Inflammatory macrophage treated with lipopolysaccharide for 1 hour (primary cell): ENCODE data around the gene ZMAT3.
"Not testable (repeated sequence)": the region's sequence is repeated elsewhere in the genome, so short reads cannot be mapped to it uniquely, and the experiment has no call there.

Source experiments
- DNase-seq, 2 donors: peaks; one replicate each; pipeline ENCODE4 v3.0.0-alpha.2; 2020 to 2022

The ZMAT3 gene

GRCh38 chr3:179071323-179072099 is at the start of gene ZMAT3:
ZMAT3 (minus strand) TSS chr3:179071809; CDS start chr3:179067752, 4,057 bp downstream.
- DNase-seq, result peak; percentile 77 to 80

GRCh38 chr3:179116816-179117215 is 45.2 kb upstream of the ZMAT3 start:
- DNase-seq, result no peak

GRCh38 chr3:179115444-179115843 is 43.8 kb upstream of the ZMAT3 start:
- DNase-seq, result not testable (repeated sequence)

GRCh38 chr3:179113903-179114302 is 42.3 kb upstream of the ZMAT3 start:
- no peak for DNase-seq

GRCh38 chr3:179108086-179108485 is 36.5 kb upstream of the ZMAT3 start:
- DNase-seq, result no peak

GRCh38 chr3:179107617-179108016 is 36.0 kb upstream of the ZMAT3 start:
- no peak for DNase-seq

GRCh38 chr3:179105881-179106280 is 34.3 kb upstream of the ZMAT3 start:
- no peak for DNase-seq

- no peak for DNase-seq
Observed at GRCh38 chr3:179100652-179101051, 29.0 kb upstream of the ZMAT3 start.

- no peak for DNase-seq
Observed at GRCh38 chr3:179098388-179099077, 26.9 kb upstream of the ZMAT3 start.

GRCh38 chr3:179093807-179094206 is 22.2 kb upstream of the ZMAT3 start:
- no peak for DNase-seq

- no peak for DNase-seq
Observed at GRCh38 chr3:179091113-179091512, 19.5 kb upstream of the ZMAT3 start.

- DNase-seq, result no peak
Observed at GRCh38 chr3:179088306-179088705, 16.7 kb upstream of the ZMAT3 start.

- DNase-seq, result no peak
Observed at GRCh38 chr3:179083977-179084376, 12.4 kb upstream of the ZMAT3 start.

GRCh38 chr3:179082416-179082815 is 10.8 kb upstream of the ZMAT3 start:
- no peak for DNase-seq

- no peak for DNase-seq
Observed at GRCh38 chr3:179081885-179082284, 10.3 kb upstream of the ZMAT3 start.

- DNase-seq, result no peak
Observed at GRCh38 chr3:179079537-179079936, 7.9 kb upstream of the ZMAT3 start.

GRCh38 chr3:179076243-179077027 is 4.8 kb upstream of the ZMAT3 start:
- no peak for DNase-seq

GRCh38 chr3:179074656-179075055 is 3.0 kb upstream of the ZMAT3 start:
- DNase-seq, result no peak

- DNase-seq, result no peak
Observed at GRCh38 chr3:179073816-179074215, 2.2 kb upstream of the ZMAT3 start.

- peak in 1 of 2 donors; percentile 20 for DNase-seq
Observed at GRCh38 chr3:179072100-179072438, 460 bp upstream of the ZMAT3 start.

GRCh38 chr3:179071027-179071322 is 634 bp downstream of the ZMAT3 start:
- DNase-seq, result no peak

GRCh38 chr3:179069762-179070390 is 1.7 kb downstream of the ZMAT3 start:
- no peak for DNase-seq

GRCh38 chr3:179068779-179069530 is 2.7 kb downstream of the ZMAT3 start:
- peak; percentile 12 to 27 for DNase-seq
